GM12878 (cell line): ENCODE results near the gene AKAP7. TPM values are rescaled to one million over a fixed set of nuclear protein-coding genes. Genes with fewer than 3 reads are reported as not detected.
A peak's percentile ranks its signal among the peaks of the same experiment; 100 is the strongest.

Experiments used
- ATAC-seq: fragments of 200-7000 bp; cut with Tn5 transposase; 3 replicates; pipeline ENCODE4 v1.9.1; 2020; ENCODE audit warnings: mild to moderate bottlenecking, moderate library complexity
- BruUV-seq: library from RNA; stranded (reverse); fragments of 400-500 nt; replicated peaks from 2 replicates; lab custom pipeline; 2021; lab: Mats Ljungman, UMichigan
- CTCF ChIA-PET: fragments of 300-600 bp; sonication (Branson Sonifier 250); formaldehyde crosslinking; extraction: SDS; loops from one replicate; lab custom pipeline; 2021; ENCODE audit warnings: inconsistent platforms; lab: Yijun Ruan, JAX
- POLR2A ChIA-PET: fragments of 350-600 bp; formaldehyde crosslinking; extraction: SDS; loops from one replicate; lab custom pipeline; 2021; ENCODE audit warnings: inconsistent platforms; lab: Charles Lee
- RAD21 ChIA-PET: fragments of 300-600 bp; sonication (Branson Sonifier 250); formaldehyde crosslinking; loops from one replicate; lab custom pipeline; 2023; ENCODE audit warnings: antibody characterized with exemption; ENCODE audit not compliant: unreplicated experiment; lab: Charles Lee
- SMC1A ChIA-PET: fragments of 300-600 bp; sonication (Branson Sonifier 250); formaldehyde crosslinking; loops from one replicate; lab custom pipeline; 2023; ENCODE audit not compliant: unreplicated experiment, uncharacterized antibody; lab: Charles Lee
- DNase-seq: peaks from one replicate; pipeline ENCODE4 v3.0.0-alpha.2; 2011; ENCODE audit warnings: low read depth, low spot score
- FAIRE-seq: peaks from 3 replicates; lab custom pipeline; 2011; peaks lifted over from hg19 to GRCh38; lab: Jason Lieb, UNC
- H2AFZ ChIP-seq: 2 replicates; pipeline ENCODE4 v1.6.0; 2011; ENCODE audit warnings: low read depth, low read length, control low read depth; ENCODE audit not compliant: control insufficient read depth
- H3K27ac ChIP-seq: 2 replicates; pipeline ENCODE4 v1.5.1; 2011; ENCODE audit warnings: control low read depth; ENCODE audit not compliant: control insufficient read depth, insufficient read depth
- H3K27me3 ChIP-seq, 2 experiments: replicated peaks in 1 of 2; 2 replicates each; pipeline versions ENCODE4 v1.6.0 to v1.6.1; 2011; ENCODE audit warnings: low read length in 1 of 2; ENCODE audit not compliant: control insufficient read depth in 2 of 2, insufficient read depth in 2 of 2
- H3K36me3 ChIP-seq, 2 experiments: 2 replicates each; pipeline ENCODE4 v1.5.1; 2011; ENCODE audit warnings: low read length in 1 of 2; ENCODE audit not compliant: control insufficient read depth in 2 of 2, insufficient read depth in 2 of 2
- H3K4me1 ChIP-seq: 2 replicates; pipeline ENCODE4 v1.6.1; 2011; ENCODE audit warnings: mild to moderate bottlenecking, low read length, moderate library complexity, mixed read lengths; ENCODE audit not compliant: control insufficient read depth, insufficient read depth
- H3K4me2 ChIP-seq: 2 replicates; pipeline ENCODE4 v1.6.0; 2011; ENCODE audit warnings: control low read depth; ENCODE audit not compliant: control insufficient read depth, insufficient read depth
- H3K4me3 ChIP-seq: fragments of 200-600 bp; sonication (generic); 2 replicates; pipeline ENCODE4 v1.5.1; 2016
- H3K79me2 ChIP-seq: 2 replicates; pipeline ENCODE4 v1.6.0; 2011; ENCODE audit warnings: low read length; ENCODE audit not compliant: control insufficient read depth, insufficient read depth
- H3K9ac ChIP-seq: 2 replicates; pipeline ENCODE4 v1.8.0; 2011; ENCODE audit warnings: low read length, control low read depth, mixed read lengths; ENCODE audit not compliant: control insufficient read depth, insufficient read depth
- H3K9me3 ChIP-seq: replicated peaks from 3 replicates; pipeline ENCODE4 v1.5.1; 2011; ENCODE audit warnings: mild to moderate bottlenecking, low read length; ENCODE audit not compliant: control insufficient read depth, insufficient read depth
- H4K20me1 ChIP-seq: 2 replicates; pipeline ENCODE4 v1.6.0; 2011; ENCODE audit not compliant: control insufficient read depth, insufficient read depth
- CBX5 ChIP-seq: sonication (generic); IDR thresholded peaks from 2 replicates; pipeline ENCODE4 v1.6.1; 2016; ENCODE audit warnings: low read depth, moderate library complexity, mild to moderate bottlenecking, inconsistent platforms
- IRF3 ChIP-seq: fragments of 450-650 bp; IDR thresholded peaks from 2 replicates; pipeline ENCODE4 v1.6.1; 2014; ENCODE audit warnings: mild to moderate bottlenecking
- NBN ChIP-seq: fragments of 450-650 bp; IDR thresholded peaks from 2 replicates; pipeline ENCODE4 v1.6.1; 2016
- POU2F2 ChIP-seq: IDR thresholded peaks from 3 replicates; pipeline ENCODE4 v1.6.1; 2011; ENCODE audit warnings: low read depth, mild to moderate bottlenecking, low read length, borderline replicate concordance
- SREBF1 ChIP-seq: IDR thresholded peaks from 2 replicates; pipeline ENCODE4 v1.6.1; 2012; ENCODE audit warnings: mild to moderate bottlenecking, low read length
- USF2 ChIP-seq: IDR thresholded peaks from 2 replicates; pipeline ENCODE4 v1.6.1; 2011; ENCODE audit warnings: low read depth, low read length, improper control_type of control experiment, borderline replicate concordance
- WGBS: methylation state at CpG from one replicate; pipeline ENCODE4 v1.1.6; 2016; ENCODE audit warnings: low lambda C conversion rate; ENCODE audit not compliant: insufficient replicate concordance, insufficient coverage; ENCODE audit errors: missing lambda C conversion rate; 5-methylcytosine and 5-hydroxymethylcytosine counted together
- in situ Hi-C: fragments of 300-500 bp; cut with MboI; formaldehyde crosslinking; loops from 9 replicates; pipeline ENCODE4 v1.14.3; 2018; ENCODE audit warnings: mixed read lengths
- intact Hi-C: fragments of 100-400 bp; cut with micrococcal nuclease; formaldehyde crosslinking; loops from one replicate; pipeline ENCODE4 v1.14.2; 2022; ENCODE audit not compliant: unreplicated experiment
- polyA plus RNA-seq, 11 experiments: library from polyadenylated mRNA; depleted of rRNA in 4 of 11; unstranded in 6 of 11; stranded (reverse) in 5 of 11; fragments of >200 nt; fragmentation: Nextera tagmentation in 4 of 11; fragmentation: Illumina TruSeq in 1 of 11; extraction: Ambion mirVana in 4 of 11; extraction: Trizol in 1 of 11; gene quantifications; 1 replicate in 1 of 11; 2 replicates in 10 of 11; pipeline versions ENCODE4 v1.2.1 to v1.2.3, GENCODE V29; 2011 to 2016; ENCODE audit warnings: inconsistent platforms in 2 of 11, missing spikeins in 2 of 11, low read depth in 1 of 11
- total RNA-seq, 4 experiments: library from RNA; depleted of rRNA in 3 of 4; stranded (reverse); fragments of >200 nt in 3 of 4; fragmentation: Illumina TruSeq in 1 of 4; extraction: Trizol in 1 of 4; gene quantifications; 2 replicates each; pipeline versions ENCODE4 v1.2.1 to v1.2.3, GENCODE V29; 2013 to 2021

AKAP7 gene
- total and polyA plus RNA-seq, 10 of the 15 experiments (the other 5 are each of a cell fraction or from before 2014, with no cell fraction given) = 0.06 to 0.58 (median 0.28) TPM; not detected in 1

GRCh38 chr6:131093334-131093733 lies 41.9 kb upstream of the AKAP7 start:
- BruUV-seq = no TSS peak
- no peak overlapping the region for H2AFZ ChIP-seq
- H3K9ac ChIP-seq = no peak overlapping the region
- TF ChIP-seq IRF3 = no peak
- no peak for TF ChIP-seq NBN
- TF ChIP-seq SREBF1 = no peak
- TF ChIP-seq POU2F2 = no peak
- peak; percentile 85; the same call in 1 of the 2 replicates for TF ChIP-seq CBX5
- TF ChIP-seq USF2 = no peak
- ChIA-PET CTCF (interaction anchor here (0.7 to 1.2 kb wide), 2 partner anchors 199 to 208 kb away, joined by 3 read pairs; no protein-coding TSS in a partner anchor), SMC1A (no interaction called here), POLR2A (no interaction called here), RAD21 (no interaction called here)
- ATAC-seq = no peak
- H3K27me3 ChIP-seq = no peaks in the 10 kb centered on the region
- DNase-seq = no peak
- no peaks in the 10 kb centered on the region for H3K4me1 ChIP-seq
- H3K9me3 ChIP-seq = peaks cover 4% of the 10 kb centered on the region; the same call in 2 of the 3 replicates
- H3K4me3 ChIP-seq = no peak overlapping the region
- 88% methylated on average over 1 of the region's 1 CpG for WGBS
- H3K4me2 ChIP-seq = no peak overlapping the region
- FAIRE-seq = no peak
- no peak overlapping the region for H3K27ac ChIP-seq
- H4K20me1 ChIP-seq = no peaks in the 10 kb centered on the region
- intact Hi-C loops = no loop called here
- no peaks in the 10 kb centered on the region for H3K79me2 ChIP-seq
- H3K36me3 ChIP-seq = no peaks in the 10 kb centered on the region
- in situ Hi-C loops = no loop called here
